HFFc6 (cell line): ENCODE data around the gene GPRIN3. TPM values are rescaled to one million over a fixed set of nuclear protein-coding genes. Genes with fewer than 3 reads are reported as not detected.

Source experiments
- DNase-seq: peaks from one replicate; pipeline ENCODE4 v3.0.0-alpha.2; 2018
- H3K27ac Mint-ChIP-seq: 2 replicates; pipeline ENCODE4 v1.8.0; 2020; ENCODE audit warnings: mild to moderate bottlenecking, mixed read lengths
- H3K27me3 Mint-ChIP-seq: 2 replicates; pipeline ENCODE4 v1.8.0; 2021; ENCODE audit warnings: mild to moderate bottlenecking, moderate library complexity, mixed read lengths; ENCODE audit not compliant: insufficient read depth
- H3K36me3 Mint-ChIP-seq: 2 replicates; pipeline ENCODE4 v1.8.0; 2021; ENCODE audit warnings: low read depth, mixed read lengths
- H3K4me1 Mint-ChIP-seq: 2 replicates; pipeline ENCODE4 v1.8.0; 2020; ENCODE audit warnings: low read depth, mixed read lengths
- H3K4me3 Mint-ChIP-seq: 2 replicates; pipeline ENCODE4 v1.8.0; 2020; ENCODE audit warnings: mild to moderate bottlenecking, moderate library complexity, mixed read lengths
- H3K9me3 Mint-ChIP-seq: 2 replicates; pipeline ENCODE4 v1.8.0; 2020; ENCODE audit warnings: mild to moderate bottlenecking, mixed read lengths
- CTCF ChIP-seq: fragments of 200-600 bp; sonication (generic); IDR thresholded peaks from 2 replicates; pipeline ENCODE4 v1.5.0; 2021; ENCODE audit warnings: antibody characterized with exemption, mild to moderate bottlenecking
- total RNA-seq, 6 experiments: library from RNA; stranded (reverse); fragmentation: NEBNext Ultra II Directional; extraction: Animal tissue kit (Norgen Biotek cat#: 25700); gene quantifications; 2 replicates in 1 of 6; 3 replicates in 5 of 6; pipeline ENCODE4 v1.2.3, GENCODE V29; 2021

Gene GPRIN3
- total RNA-seq, 6 experiments from 2014 or later = under 0.01 to 0.28 (median 0.04) TPM

GRCh38 chr4:89215736-89216135 lies 91.9 kb downstream of the GPRIN3 start:
- Mint-ChIP-seq H3K4me1 (no peaks in the 10 kb centered on the region), H3K4me3 (no peak overlapping the region), H3K27me3 (peaks cover 18% of the 10 kb centered on the region), H3K27ac (no peak overlapping the region), H3K36me3 (no peaks in the 10 kb centered on the region), H3K9me3 (no peaks in the 10 kb centered on the region)
- no peak for DNase-seq
- no peak for TF ChIP-seq CTCF

GRCh38 chr4:89214308-89214707 lies 93.3 kb downstream of the GPRIN3 start:
- Mint-ChIP-seq H3K4me1 (no peaks in the 10 kb centered on the region), H3K4me3 (no peak overlapping the region), H3K27ac (no peak overlapping the region), H3K27me3 (peaks cover 14% of the 10 kb centered on the region), H3K9me3 (no peaks in the 10 kb centered on the region), H3K36me3 (no peaks in the 10 kb centered on the region)
- no peak for TF ChIP-seq CTCF
- no peak for DNase-seq

GRCh38 chr4:89213382-89213701 lies 94.3 kb downstream of the GPRIN3 start:
- Mint-ChIP-seq H3K27ac (no peak overlapping the region), H3K36me3 (no peaks in the 10 kb centered on the region), H3K4me1 (no peaks in the 10 kb centered on the region), H3K9me3 (no peaks in the 10 kb centered on the region; the same call in 1 of the 2 replicates), H3K4me3 (no peak overlapping the region), H3K27me3 (peaks cover 14% of the 10 kb centered on the region)
- no peak for DNase-seq
- TF ChIP-seq CTCF = no peak

GRCh38 chr4:89212666-89213381 lies 94.8 kb downstream of the GPRIN3 start:
- no peak overlapping the region for H3K4me3 Mint-ChIP-seq
- no peaks in the 10 kb centered on the region for H3K4me1 Mint-ChIP-seq
- DNase-seq = peak; percentile 12
- no peaks in the 10 kb centered on the region for H3K36me3 Mint-ChIP-seq
- no peak for TF ChIP-seq CTCF
- H3K9me3 Mint-ChIP-seq = no peaks in the 10 kb centered on the region; the same call in 1 of the 2 replicates
- H3K27ac Mint-ChIP-seq = no peak overlapping the region
- peaks cover 14% of the 10 kb centered on the region for H3K27me3 Mint-ChIP-seq

- Mint-ChIP-seq H3K27me3 (peaks cover 2% of the 10 kb centered on the region; the same call in 1 of the 2 replicates), H3K4me3 (no peak overlapping the region), H3K27ac (no peak overlapping the region), H3K9me3 (no peaks in the 10 kb centered on the region; the same call in 1 of the 2 replicates), H3K36me3 (no peaks in the 10 kb centered on the region), H3K4me1 (no peaks in the 10 kb centered on the region)
- DNase-seq = no peak
- no peak for TF ChIP-seq CTCF
Measured at GRCh38 chr4:89204624-89205023, 103.0 kb downstream of the GPRIN3 start.
